ENCODE results near the gene CENPB. TPM values are rescaled to one million over a fixed set of nuclear protein-coding genes. Genes with fewer than 3 reads are reported as not detected.

Gene CENPB
- polyA plus RNA-seq, 1 donor (not counting 4 experiments of a cell fraction or from before 2014, with no cell fraction given), result 18.1 TPM

GRCh38 chr20:3740615-3741301 is 45.8 kb downstream of the CENPB start:
- FAIRE-seq, result no peak
- DNase-seq (ENCODE audit: low read depth, low spot score), result no peak

GRCh38 chr20:3739926-3740451 is 46.6 kb downstream of the CENPB start:
- no peak overlapping the region for H3K9ac ChIP-seq (ENCODE audit: control insufficient read depth, extremely low read depth, insufficient read depth, low read length)
- FAIRE-seq, result no peak
- H3K4me1 ChIP-seq (ENCODE audit: control insufficient read depth, extremely low read depth, insufficient read depth, low read length), result no peaks in the 10 kb centered on the region
- H3K4me2 ChIP-seq (ENCODE audit: control insufficient read depth, extremely low read depth, insufficient read depth, low read depth, low read length), result no peak overlapping the region
- no peaks in the 10 kb centered on the region for H3K9me1 ChIP-seq (ENCODE audit: control insufficient read depth, extremely low read depth, insufficient read depth, low read length)
- no peaks in the 10 kb centered on the region for H3K9me3 ChIP-seq (ENCODE audit: control insufficient read depth, low read depth, low read length)
- dilution Hi-C loops (cut with MboI; ENCODE audit: extremely low pct_ligation_motif_present, low sequenced_read_pairs), result no loop called here
- H3K27me3 ChIP-seq (ENCODE audit: control insufficient read depth, extremely low read depth, insufficient read depth, low read length), result no peaks in the 10 kb centered on the region
- H3K79me2 ChIP-seq (ENCODE audit: control insufficient read depth, insufficient read depth, low read length), result no peaks in the 10 kb centered on the region
- TF ChIP-seq EZH2 (IDR thresholded peaks at IDR 0.05; ENCODE audit: low read length), result no peak
- no peak for TF ChIP-seq CTCF (optimal IDR thresholded peaks at IDR 0.05 in 1 of 3, IDR thresholded peaks at IDR 0.05 in 1 of 3, conservative IDR thresholded peaks at IDR 0.05 in 1 of 3; ENCODE audit: extremely low read depth in 1 of 3, insufficient read depth in 2 of 3, low read length in 3 of 3)
- no peak overlapping the region for H3K27ac ChIP-seq (ENCODE audit: control insufficient read depth, insufficient read depth, low read length)
- no peak overlapping the region for H2AFZ ChIP-seq (ENCODE audit: control insufficient read depth, low read length)
- H3K36me3 ChIP-seq (ENCODE audit: control insufficient read depth in 2 of 2, extremely low read depth in 1 of 2, insufficient read depth in 2 of 2, low read length in 2 of 2), result no peaks in the 10 kb centered on the region
- H4K20me1 ChIP-seq (ENCODE audit: control insufficient read depth, extremely low read depth, insufficient read depth, low read length), result no peaks in the 10 kb centered on the region
- no peak overlapping the region for H3K4me3 ChIP-seq (ENCODE audit: control insufficient read depth in 2 of 3, extremely low read depth in 1 of 3, insufficient read depth in 2 of 3, low read depth in 1 of 3, low read length in 3 of 3)
- DNase-seq (ENCODE audit: low read depth, low spot score), result no peak

More at GRCh38 chr20:3740615-3741301, 45.8 kb downstream of the CENPB start:
- no peaks in the 10 kb centered on the region for H3K9me1 ChIP-seq (ENCODE audit: control insufficient read depth, extremely low read depth, insufficient read depth, low read length)
- no peaks in the 10 kb centered on the region for H4K20me1 ChIP-seq (ENCODE audit: control insufficient read depth, extremely low read depth, insufficient read depth, low read length)
- H3K79me2 ChIP-seq (ENCODE audit: control insufficient read depth, insufficient read depth, low read length), result no peaks in the 10 kb centered on the region
- no peak overlapping the region for H3K4me3 ChIP-seq (ENCODE audit: control insufficient read depth in 2 of 3, extremely low read depth in 1 of 3, insufficient read depth in 2 of 3, low read depth in 1 of 3, low read length in 3 of 3)
- no peaks in the 10 kb centered on the region for H3K27me3 ChIP-seq (ENCODE audit: control insufficient read depth, extremely low read depth, insufficient read depth, low read length)
- dilution Hi-C loops (cut with MboI; ENCODE audit: extremely low pct_ligation_motif_present, low sequenced_read_pairs), result no loop called here
- no peak overlapping the region for H3K9ac ChIP-seq (ENCODE audit: control insufficient read depth, extremely low read depth, insufficient read depth, low read length)
- H3K4me1 ChIP-seq (ENCODE audit: control insufficient read depth, extremely low read depth, insufficient read depth, low read length), result no peaks in the 10 kb centered on the region
- no peaks in the 10 kb centered on the region for H3K36me3 ChIP-seq (ENCODE audit: control insufficient read depth in 2 of 2, extremely low read depth in 1 of 2, insufficient read depth in 2 of 2, low read length in 2 of 2)
- TF ChIP-seq CTCF (optimal IDR thresholded peaks at IDR 0.05 in 1 of 3, IDR thresholded peaks at IDR 0.05 in 1 of 3, conservative IDR thresholded peaks at IDR 0.05 in 1 of 3; ENCODE audit: extremely low read depth in 1 of 3, insufficient read depth in 2 of 3, low read length in 3 of 3) (no peak), EZH2 (IDR thresholded peaks at IDR 0.05; ENCODE audit: low read length) (no peak)
- no peak overlapping the region for H3K27ac ChIP-seq (ENCODE audit: control insufficient read depth, insufficient read depth, low read length)
- H3K9me3 ChIP-seq (ENCODE audit: control insufficient read depth, low read depth, low read length), result no peaks in the 10 kb centered on the region
- no peak overlapping the region for H3K4me2 ChIP-seq (ENCODE audit: control insufficient read depth, extremely low read depth, insufficient read depth, low read depth, low read length)
- H2AFZ ChIP-seq (ENCODE audit: control insufficient read depth, low read length), result no peak overlapping the region

All from keratinocyte (primary cell).